ENCODE measurements around the gene MZF1.
"Not testable (repeated sequence)": the region's sequence is repeated elsewhere in the genome, so short reads cannot be mapped to it uniquely, and the experiment has no call there.

MZF1 gene

DNA sequence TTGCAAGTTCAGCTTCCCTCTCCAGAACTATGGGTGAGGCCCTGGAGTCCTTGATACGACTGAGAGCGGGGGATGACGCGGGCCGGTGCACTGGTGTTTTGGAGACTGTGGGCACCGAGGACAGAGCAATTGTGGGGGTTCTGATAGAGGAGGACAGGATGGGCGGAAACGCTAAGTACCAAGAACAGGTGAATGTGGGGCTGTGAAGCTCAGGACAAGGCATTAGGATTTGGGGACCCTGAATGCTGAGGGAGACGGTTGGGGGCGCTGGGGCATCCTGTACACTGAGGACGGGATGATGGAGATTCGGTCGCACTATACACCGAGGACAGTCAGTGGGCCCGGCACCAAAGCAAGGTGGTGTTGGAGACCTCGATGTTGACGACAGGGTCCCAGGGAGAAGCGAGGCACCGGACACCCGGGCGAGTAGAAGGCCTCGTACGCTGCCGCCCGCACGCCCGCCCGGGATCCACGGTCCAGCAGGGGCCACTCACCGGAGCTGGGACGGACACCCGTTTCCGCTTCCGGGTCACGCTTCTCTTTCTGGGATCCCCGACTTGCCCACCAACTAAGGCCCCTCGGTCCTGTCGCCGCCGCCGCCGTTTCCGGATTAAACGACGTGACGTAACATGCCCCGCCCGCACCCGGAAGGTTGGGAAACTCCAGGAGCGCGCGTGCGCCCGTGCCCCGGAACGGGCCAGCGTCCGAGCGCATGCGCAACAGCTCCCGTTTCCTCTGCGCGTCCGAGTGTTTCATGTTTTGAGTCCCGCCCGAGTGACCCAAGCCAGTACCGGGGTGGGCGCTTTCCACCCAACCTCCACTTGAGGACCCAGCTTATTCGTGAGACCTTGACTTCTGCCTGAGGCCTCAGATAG lies 18.4 kb downstream of the MZF1 start, which contains the start of gene CHMP2A:
CHMP2A (minus strand) TSS at position 612 of the 875 bp plus-strand sequence. CDS start 893 bp downstream, outside the sequence.
- DNase-seq = peak; percentile 91 to 99

DNA sequence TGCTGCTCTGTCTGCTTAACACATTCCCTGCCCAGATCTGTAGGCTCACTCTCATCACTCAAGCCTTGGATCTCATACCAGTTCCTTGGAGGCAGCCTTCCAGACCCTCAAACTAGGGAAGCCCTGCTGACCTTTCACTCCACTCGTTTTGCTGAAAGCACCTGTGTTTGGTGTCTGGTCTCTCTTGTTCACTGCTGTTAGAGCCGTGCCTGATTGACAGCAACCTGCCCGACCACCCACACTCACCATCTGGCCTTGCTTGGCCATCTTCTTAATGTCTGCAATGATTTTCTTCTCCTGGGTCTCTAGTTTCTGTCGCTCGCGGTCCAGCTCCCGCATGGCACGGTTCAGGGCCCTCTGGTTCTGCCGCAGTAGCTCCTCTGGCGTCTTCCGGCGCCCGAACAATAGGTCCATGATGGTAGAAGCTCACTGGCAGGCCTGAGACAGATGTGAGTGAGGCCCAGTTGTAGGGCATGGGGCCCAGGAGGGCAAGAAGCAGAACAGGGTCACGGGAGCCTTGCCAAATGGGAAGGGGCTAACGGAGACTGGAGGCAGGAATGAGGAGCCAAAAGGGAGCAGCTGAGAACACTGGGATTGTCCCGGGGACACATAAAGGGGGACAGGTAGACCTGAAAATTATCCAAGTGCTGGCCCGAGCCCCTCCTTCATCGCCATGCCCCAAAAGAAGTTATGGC lies 19.2 kb downstream of the MZF1 start:
- no peak for DNase-seq

- no peak for DNase-seq
Observed at GRCh38 chr19:58552655-58553054, 20.5 kb downstream of the MZF1 start.

DNA sequence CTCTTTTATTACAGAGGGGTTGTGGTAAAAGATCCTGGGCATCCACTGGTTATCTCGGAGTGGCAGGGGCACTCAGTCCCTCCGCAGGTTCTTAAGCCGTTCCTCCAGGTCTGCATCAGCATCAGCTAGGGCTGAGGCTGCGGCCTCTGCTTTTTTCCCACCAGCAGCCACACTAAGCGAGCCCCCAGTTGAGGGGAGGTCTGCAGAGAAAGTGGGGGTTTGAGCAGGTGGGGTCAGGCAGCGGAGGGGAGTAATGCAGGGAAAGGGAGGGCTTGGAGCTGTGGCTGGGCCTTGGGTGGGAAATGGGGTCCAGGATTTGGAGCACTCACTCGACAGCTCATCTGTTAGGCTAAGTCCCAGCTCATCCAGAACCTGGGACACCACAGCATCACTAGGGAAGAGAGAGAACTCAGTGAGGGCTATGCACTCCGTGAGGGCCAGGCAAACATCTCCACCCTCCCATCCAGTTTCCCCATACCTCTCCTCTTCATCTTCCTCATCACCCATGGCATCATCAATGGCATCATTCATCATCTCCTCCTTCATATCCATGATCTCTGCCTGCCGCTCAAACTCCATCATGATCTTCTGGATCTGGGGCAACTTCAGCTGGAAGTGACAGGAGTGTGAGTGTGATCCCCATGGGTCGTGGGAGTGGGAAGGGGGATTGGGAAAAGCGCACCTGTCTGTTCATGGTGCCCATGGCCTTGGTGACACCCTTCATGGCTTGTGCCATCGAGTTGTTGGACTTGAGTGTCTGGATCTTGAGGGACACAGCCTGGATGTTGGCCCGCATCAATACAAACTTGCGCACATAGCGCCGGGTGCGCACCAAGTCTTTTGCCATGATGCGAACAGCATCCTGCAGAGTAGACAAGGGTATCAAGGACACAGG lies 21.3 kb downstream of the MZF1 start:
- no peak for DNase-seq

- DNase-seq = no peak
Observed at GRCh38 chr19:58551123-58551497, 22.0 kb downstream of the MZF1 start.

- no peak for DNase-seq
Observed at GRCh38 chr19:58550362-58551122, 22.6 kb downstream of the MZF1 start.

GRCh38 chr19:58549664-58550361 lies 23.3 kb downstream of the MZF1 start:
- DNase-seq = no peak

DNA sequence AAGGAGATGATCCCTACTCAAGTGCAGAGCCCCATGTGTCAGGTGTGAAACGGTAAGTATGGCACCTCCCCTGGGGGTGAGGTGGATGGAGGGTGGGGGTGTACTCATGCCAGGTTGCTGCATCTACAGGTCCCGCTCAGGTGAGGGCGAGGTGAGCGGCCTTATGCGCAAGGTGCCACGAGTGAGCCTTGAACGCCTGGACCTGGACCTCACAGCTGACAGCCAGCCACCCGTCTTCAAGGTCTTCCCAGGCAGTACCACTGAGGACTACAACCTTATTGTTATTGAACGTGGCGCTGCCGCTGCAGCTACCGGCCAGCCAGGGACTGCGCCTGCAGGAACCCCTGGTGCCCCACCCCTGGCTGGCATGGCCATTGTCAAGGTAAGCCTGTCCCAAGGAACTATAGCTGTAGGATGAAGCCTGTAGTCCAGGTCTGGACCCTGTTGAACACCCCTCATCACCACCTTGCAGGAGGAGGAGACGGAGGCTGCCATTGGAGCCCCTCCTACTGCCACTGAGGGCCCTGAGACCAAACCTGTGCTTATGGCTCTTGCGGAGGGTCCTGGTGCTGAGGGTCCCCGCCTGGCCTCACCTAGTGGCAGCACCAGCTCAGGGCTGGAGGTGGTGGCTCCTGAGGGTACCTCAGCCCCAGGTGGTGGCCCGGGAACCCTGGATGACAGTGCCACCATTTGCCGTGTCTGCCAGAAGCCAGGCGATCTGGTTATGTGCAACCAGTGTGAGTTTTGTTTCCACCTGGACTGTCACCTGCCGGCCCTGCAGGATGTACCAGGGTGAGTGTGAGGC lies 24.1 kb downstream of the MZF1 start:
- DNase-seq = no peak

DNA sequence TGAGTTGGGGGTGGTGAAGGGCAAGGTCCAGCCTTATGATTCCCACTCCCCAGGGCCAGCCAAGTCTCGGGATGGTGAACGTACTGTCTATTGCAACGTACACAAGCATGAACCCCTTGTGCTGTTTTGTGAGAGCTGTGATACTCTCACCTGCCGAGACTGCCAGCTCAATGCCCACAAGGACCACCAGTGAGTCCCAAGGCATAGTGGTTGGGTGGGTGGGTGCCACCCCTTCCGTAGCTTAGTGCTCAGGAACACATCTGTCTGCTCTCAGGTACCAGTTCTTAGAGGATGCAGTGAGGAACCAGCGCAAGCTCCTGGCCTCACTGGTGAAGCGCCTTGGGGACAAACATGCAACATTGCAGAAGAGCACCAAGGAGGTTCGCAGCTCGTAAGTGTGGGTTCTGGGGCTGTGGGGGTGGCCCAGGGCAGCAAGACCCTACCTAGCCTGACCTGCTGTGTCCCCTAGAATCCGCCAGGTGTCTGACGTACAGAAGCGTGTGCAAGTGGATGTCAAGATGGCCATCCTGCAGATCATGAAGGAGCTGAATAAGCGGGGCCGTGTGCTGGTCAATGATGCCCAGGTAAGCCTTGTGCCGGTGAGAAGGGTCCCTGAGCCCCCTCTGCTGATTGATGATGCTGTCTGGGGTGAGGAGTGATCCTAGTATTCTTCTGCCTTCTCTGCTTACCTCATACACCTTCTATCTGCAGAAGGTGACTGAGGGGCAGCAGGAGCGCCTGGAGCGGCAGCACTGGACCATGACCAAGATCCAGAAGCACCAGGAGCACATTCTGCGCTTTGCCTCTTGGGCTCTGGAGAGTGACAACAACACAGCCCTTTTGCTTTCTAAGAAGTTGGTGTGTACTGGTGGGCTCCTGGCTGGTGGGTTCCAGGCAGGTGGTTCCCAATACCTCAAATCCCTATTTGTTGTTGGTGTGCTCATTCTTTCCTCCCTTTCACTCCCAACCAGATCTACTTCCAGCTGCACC lies 25.5 kb downstream of the MZF1 start:
- no peak for DNase-seq

GRCh38 chr19:58546019-58546530 lies 27.1 kb downstream of the MZF1 start:
- DNase-seq = no peak

- DNase-seq = no peak
Observed at GRCh38 chr19:58545286-58546018, 27.7 kb downstream of the MZF1 start.

DNA sequence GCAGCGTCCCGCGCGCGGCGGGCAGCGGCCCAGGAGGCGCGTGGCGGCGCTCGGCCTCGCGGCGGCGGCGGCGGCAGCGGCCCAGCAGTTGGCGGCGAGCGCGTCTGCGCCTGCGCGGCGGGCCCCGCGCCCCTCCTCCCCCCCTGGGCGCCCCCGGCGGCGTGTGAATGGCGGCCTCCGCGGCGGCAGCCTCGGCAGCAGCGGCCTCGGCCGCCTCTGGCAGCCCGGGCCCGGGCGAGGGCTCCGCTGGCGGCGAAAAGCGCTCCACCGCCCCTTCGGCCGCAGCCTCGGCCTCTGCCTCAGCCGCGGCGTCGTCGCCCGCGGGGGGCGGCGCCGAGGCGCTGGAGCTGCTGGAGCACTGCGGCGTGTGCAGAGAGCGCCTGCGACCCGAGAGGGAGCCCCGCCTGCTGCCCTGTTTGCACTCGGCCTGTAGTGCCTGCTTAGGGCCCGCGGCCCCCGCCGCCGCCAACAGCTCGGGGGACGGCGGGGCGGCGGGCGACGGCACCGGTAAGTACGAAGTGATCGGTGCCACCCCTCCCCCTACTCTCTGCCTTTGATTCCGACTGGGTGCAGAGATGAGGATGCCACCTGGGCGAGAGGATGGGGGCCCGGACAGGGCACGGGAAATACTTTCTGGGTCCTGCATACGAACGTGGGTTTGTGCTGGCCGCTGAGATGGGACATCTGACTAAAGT lies 28.4 kb downstream of the MZF1 start:
- DNase-seq = peak; percentile 22 to 62

GRCh38 chr19:58543826-58544590 lies 29.1 kb downstream of the MZF1 start, which contains the start of gene TRIM28:
Gene TRIM28 (plus strand): TSS chr19:58544064. CDS start chr19:58544758, 694 bp downstream.
- peak; percentile 98 to 99 for DNase-seq

DNA sequence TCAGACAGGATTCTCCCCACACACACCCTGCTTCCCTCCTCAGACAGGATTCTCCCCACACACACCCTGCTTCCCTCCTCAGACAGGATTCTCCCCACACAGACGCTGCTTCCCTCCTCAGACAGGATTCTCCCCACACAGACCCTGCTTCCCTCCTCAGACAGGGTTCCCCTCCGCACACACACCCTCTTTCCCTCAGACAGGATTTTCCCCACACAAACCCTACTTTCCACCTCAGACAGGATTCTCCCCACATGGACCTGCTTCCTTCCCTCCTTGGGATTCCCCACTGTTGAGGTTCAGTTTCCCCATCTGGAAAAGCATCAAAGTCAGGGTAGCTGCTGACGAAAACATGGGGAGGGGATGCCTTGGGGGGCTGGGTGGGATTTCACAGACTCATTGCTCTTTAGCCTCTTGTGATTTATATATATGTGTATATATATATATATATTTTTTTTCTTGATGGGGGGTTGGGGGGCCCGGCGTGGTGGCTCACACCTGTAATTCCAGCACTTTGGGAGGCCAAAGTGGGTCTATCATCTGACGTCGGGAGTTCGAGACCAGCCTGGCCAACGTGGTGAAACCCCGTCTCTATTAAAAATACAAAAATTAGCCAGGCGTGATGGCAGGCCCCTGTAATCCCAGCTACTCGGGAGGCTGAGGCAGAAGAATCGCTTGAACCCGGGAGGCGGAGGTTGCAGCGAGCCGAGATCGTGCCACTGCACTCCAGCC lies 30.3 kb downstream of the MZF1 start:
- peak in 1 of 2 donors; percentile 71 for DNase-seq

- DNase-seq = not testable (repeated sequence)
Observed at GRCh38 chr19:58539169-58539559, 34.0 kb downstream of the MZF1 start.
